ENCODE results near the gene HIC2. TPM values are rescaled to one million over a fixed set of nuclear protein-coding genes. Genes with fewer than 3 reads are reported as not detected.
"Not testable (repeated sequence)": the region's sequence is repeated elsewhere in the genome, so short reads cannot be mapped to it uniquely, and the experiment has no call there.

Gene HIC2, protein sequence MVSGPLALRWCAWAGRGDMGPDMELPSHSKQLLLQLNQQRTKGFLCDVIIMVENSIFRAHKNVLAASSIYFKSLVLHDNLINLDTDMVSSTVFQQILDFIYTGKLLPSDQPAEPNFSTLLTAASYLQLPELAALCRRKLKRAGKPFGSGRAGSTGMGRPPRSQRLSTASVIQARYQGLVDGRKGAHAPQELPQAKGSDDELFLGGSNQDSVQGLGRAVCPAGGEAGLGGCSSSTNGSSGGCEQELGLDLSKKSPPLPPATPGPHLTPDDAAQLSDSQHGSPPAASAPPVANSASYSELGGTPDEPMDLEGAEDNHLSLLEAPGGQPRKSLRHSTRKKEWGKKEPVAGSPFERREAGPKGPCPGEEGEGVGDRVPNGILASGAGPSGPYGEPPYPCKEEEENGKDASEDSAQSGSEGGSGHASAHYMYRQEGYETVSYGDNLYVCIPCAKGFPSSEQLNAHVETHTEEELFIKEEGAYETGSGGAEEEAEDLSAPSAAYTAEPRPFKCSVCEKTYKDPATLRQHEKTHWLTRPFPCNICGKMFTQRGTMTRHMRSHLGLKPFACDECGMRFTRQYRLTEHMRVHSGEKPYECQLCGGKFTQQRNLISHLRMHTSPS
- 10 to 100 TPM in 4 of 8 experiments, 1 to 10 TPM in 4; 3.3 to 43.1 (median 13.9) TPM for total RNA-seq

DNA sequence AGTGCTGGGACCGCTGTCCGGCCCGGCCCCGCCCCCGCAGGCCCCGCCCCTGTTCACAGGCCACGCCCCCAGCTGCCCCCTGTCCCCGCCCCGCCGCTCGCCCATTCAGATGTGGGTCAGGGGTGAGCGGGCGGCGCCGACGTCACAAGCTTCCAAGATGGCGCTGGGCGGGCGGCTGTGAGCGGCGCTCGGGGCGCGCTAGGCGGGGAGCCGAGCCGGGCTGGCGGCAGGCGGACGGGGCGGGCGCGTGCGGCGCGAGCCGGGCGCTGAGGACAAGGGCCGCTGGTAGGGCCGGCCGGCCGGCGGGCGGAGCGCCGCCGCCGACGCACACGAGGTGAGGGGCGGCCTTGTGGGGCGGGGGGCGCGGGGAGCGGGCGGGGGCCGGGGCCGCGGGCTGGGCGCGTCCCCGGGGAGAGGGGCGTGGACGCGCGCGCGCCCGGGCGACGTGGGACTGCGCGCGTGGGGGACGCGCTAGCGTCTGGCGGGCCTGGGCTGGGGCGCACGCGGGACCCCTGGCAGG, at the start of gene HIC2:
Gene HIC2, plus strand, starts transcription at position 145 of the 520 bp plus-strand sequence. CDS start 25,461 bp downstream, outside the sequence.
- H3K4me1 ChIP-seq (replicated peaks in 1 of 2); in situ Hi-C loops (cut with MboI; ENCODE audit: low pct_unique_long_range_greater_than_20kb in 2 of 9, low sequenced_read_pairs in 9 of 9, unreplicated experiment in 9 of 9): not testable (repeated sequence)
- peak within 1 kb of the TSS; percentile 40 to 68 (median 41) for H3K4me3 ChIP-seq
- peak within 1 kb of the TSS; percentile 80 to 83 for H3K27ac ChIP-seq
- WGBS, 10 experiments = no CpG with 5 or more reads among the region's 81 CpGs
- peak; percentile 69 to 88 (median 70) for ATAC-seq (replicated peaks in 6 of 8)

DNA sequence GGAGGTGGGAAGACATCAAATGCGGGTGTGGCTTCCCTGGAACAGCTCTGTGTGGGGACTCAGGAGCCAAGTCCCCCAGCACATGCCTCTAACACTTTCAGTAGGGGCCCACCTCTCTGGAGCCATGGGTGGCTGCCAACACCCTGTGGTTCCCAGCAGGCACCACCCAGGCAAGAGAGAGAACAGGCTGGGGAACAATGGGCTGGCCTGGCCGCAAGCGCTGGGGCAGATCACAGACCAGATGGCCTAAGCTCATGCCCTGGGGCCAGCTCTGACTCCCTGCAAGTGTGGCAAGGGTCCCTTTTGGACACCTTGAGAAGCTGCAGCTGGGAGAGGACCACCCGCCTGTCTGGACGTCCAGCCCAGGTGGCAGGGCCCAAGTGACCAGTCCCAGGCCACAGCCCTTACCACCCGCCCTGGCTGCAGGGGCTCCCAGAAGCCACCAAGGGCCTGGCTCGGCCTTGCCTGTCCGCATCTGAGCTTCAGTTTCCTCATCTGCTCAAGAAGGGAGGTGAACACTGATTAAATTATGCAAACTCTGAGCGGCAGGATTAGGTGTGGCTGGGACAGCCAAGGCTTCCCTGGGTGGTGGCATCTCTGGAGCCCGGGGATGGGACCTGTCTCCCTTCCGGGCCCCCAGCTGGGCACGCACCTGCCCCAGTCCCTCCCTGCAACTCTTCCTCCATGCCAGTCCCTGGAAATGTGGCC, 48.4 kb upstream of the HIC2 start:
- H3K4me1 ChIP-seq (replicated peaks in 1 of 2); in situ Hi-C loops (cut with MboI; ENCODE audit: low pct_unique_long_range_greater_than_20kb in 2 of 9, low sequenced_read_pairs in 9 of 9, unreplicated experiment in 9 of 9); H3K27ac ChIP-seq; H3K4me3 ChIP-seq: not testable (repeated sequence)
- no CpG with 5 or more reads among the region's 12 CpGs for WGBS, 10 experiments
- ATAC-seq (replicated peaks in 6 of 8) = peak in 3 of 8 experiments; percentile 82 to 90 (median 86)

GRCh38 chr22:21375880-21376279, 41.3 kb upstream of the HIC2 start:
- H3K4me3 ChIP-seq; H3K4me1 ChIP-seq (replicated peaks in 1 of 2); in situ Hi-C loops (cut with MboI; ENCODE audit: low pct_unique_long_range_greater_than_20kb in 2 of 9, low sequenced_read_pairs in 9 of 9, unreplicated experiment in 9 of 9); H3K27ac ChIP-seq; ATAC-seq (replicated peaks in 6 of 8): not testable (repeated sequence)
- WGBS, 10 experiments = no CpG with 5 or more reads among the region's 4 CpGs

- ATAC-seq (replicated peaks in 6 of 8) = peak; percentile 79 to 92 (median 84)
- whole genome bisulfite sequencing, 10 experiments = no CpG with 5 or more reads among the region's 91 CpGs
- in situ Hi-C loops (cut with MboI; ENCODE audit: low pct_unique_long_range_greater_than_20kb in 2 of 9, low sequenced_read_pairs in 9 of 9, unreplicated experiment in 9 of 9); H3K4me1 ChIP-seq (replicated peaks in 1 of 2); H3K4me3 ChIP-seq; H3K27ac ChIP-seq: not testable (repeated sequence)
Measured at GRCh38 chr22:21383701-21384467, 33.3 kb upstream of the HIC2 start, which contains the start of gene RIMBP3B. Gene RIMBP3B (plus strand): TSS chr22:21383751. CDS start chr22:21383859, 108 bp downstream.

DNA sequence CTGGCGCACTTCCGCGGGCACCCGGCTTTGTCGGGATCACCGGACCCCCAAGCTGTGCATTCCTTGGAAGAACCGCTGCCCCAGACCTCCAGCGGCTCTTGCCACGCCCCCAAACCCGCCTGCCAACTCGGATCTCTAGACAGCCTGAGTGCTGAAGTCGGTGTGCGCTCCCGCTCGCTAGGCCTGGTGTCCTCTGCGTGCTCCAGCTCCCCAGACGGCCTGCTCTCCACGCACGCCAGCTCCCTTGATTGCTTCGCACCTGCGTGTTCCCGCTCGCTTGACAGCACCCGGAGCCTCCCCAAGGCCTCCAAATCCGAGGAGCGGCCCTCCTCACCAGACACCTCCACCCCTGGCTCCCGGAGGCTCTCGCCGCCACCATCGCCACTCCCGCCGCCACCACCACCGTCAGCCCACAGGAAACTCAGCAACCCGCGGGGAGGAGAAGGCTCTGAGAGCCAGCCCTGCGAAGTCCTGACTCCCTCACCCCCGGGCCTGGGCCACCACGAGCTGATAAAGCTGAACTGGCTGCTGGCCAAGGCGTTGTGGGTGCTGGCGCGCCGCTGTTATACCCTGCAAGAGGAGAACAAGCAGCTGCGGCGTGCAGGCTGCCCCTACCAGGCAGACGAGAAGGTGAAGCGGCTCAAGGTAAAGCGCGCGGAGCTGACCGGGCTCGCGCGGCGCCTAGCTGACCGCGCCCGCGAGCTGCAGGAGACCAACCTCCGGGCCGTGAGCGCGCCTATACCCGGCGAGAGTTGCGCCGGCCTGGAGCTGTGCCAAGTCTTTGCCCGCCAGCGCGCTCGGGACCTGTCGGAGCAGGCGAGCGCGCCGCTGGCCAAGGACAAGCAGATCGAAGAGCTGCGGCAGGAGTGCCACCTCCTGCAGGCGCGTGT, 32.5 kb upstream of the HIC2 start:
- H3K4me3 ChIP-seq; in situ Hi-C loops (cut with MboI; ENCODE audit: low pct_unique_long_range_greater_than_20kb in 2 of 9, low sequenced_read_pairs in 9 of 9, unreplicated experiment in 9 of 9); H3K4me1 ChIP-seq (replicated peaks in 1 of 2); H3K27ac ChIP-seq: not testable (repeated sequence)
- WGBS, 10 experiments = no CpG with 5 or more reads among the region's 79 CpGs
- peak; percentile 15 to 62 (median 55) for ATAC-seq (replicated peaks in 6 of 8)

GRCh38 chr22:21389480-21389879, 27.7 kb upstream of the HIC2 start:
- WGBS, 10 experiments = no CpG with 5 or more reads among the region's 7 CpGs
- peak in 3 of 8 experiments; percentile 39 to 92 (median 70) for ATAC-seq (replicated peaks in 6 of 8)
- H3K4me1 ChIP-seq (replicated peaks in 1 of 2); in situ Hi-C loops (cut with MboI; ENCODE audit: low pct_unique_long_range_greater_than_20kb in 2 of 9, low sequenced_read_pairs in 9 of 9, unreplicated experiment in 9 of 9); H3K4me3 ChIP-seq; H3K27ac ChIP-seq: not testable (repeated sequence)

- H3K27ac ChIP-seq; H3K4me1 ChIP-seq (replicated peaks in 1 of 2); in situ Hi-C loops (cut with MboI; ENCODE audit: low pct_unique_long_range_greater_than_20kb in 2 of 9, low sequenced_read_pairs in 9 of 9, unreplicated experiment in 9 of 9); H3K4me3 ChIP-seq: not testable (repeated sequence)
- no CpG with 5 or more reads among the region's 9 CpGs for WGBS, 10 experiments
- peak in 5 of 8 experiments; percentile 9 to 53 (median 46) for ATAC-seq (replicated peaks in 6 of 8)
Measured at GRCh38 chr22:21390013-21390412, 27.2 kb upstream of the HIC2 start.

DNA sequence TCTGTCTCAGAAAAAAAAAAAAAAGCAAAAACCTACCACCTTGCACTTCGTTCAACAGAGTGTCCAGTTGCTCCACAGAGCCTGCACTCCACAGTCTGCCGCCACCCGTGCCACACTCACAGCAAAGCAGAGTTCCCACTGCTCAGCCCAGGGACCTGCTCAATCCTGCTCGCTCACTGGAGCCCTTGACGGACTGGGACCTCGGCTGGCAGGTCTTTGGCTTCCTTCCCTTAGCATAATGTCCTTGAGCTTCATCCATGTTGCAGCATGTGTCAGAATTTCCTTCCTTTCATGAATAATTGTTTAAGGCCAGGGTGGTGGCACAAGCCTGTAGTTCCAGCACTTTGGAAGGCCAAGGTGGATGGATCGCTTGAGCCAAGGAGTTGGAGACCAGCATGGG, 22.6 kb upstream of the HIC2 start:
- in situ Hi-C loops (cut with MboI; ENCODE audit: low pct_unique_long_range_greater_than_20kb in 2 of 9, low sequenced_read_pairs in 9 of 9, unreplicated experiment in 9 of 9); ATAC-seq (replicated peaks in 6 of 8): not testable (repeated sequence)
- no CpG with 5 or more reads among the region's 7 CpGs for WGBS, 10 experiments

DNA sequence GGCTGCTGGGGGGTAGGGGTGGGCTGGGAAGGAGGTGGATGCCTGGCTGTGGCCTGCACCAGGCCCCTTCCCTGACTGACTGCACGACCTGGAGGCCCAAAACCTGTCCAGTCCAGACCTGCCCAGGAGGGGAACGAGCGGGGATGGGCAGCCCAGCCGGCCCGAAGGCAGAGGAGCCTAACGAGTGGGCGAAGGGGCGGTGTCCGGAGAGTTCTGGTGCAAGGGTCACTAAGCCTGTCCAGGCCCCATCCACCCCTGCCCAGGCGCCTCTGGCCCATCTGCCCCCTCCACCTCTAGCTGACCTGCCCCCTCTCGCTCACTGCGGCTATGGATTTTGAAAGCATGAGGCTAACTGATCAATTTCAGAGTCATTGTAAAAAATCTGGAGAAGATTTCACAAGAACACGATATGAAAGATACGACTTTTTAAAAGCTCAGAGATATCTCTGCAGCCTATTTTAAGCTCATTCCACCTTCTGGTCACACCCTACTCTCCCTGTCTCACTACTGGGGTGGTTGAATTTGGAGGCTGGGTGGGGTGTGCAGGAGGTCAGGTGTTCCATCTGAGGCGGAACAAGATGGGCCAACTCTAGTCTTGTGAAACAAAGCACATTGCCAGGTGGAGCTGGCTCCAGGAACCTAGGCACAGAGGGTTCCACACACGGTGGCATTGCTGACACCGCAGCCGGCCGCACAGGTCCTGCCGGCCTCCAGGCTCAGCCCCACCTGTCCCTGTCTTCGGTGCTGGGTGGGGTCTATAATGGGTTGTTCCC, 15.8 kb upstream of the HIC2 start:
- ATAC-seq (replicated peaks in 6 of 8); in situ Hi-C loops (cut with MboI; ENCODE audit: low pct_unique_long_range_greater_than_20kb in 2 of 9, low sequenced_read_pairs in 9 of 9, unreplicated experiment in 9 of 9); H3K4me1 ChIP-seq (replicated peaks in 1 of 2); H3K4me3 ChIP-seq; H3K27ac ChIP-seq: not testable (repeated sequence)
- no CpG with 5 or more reads among the region's 21 CpGs for WGBS, 10 experiments

More for the DNA sequence above, 22.6 kb upstream of the HIC2 start:
- H3K27ac ChIP-seq; H3K4me1 ChIP-seq (replicated peaks in 1 of 2); H3K4me3 ChIP-seq: not testable (repeated sequence)

DNA sequence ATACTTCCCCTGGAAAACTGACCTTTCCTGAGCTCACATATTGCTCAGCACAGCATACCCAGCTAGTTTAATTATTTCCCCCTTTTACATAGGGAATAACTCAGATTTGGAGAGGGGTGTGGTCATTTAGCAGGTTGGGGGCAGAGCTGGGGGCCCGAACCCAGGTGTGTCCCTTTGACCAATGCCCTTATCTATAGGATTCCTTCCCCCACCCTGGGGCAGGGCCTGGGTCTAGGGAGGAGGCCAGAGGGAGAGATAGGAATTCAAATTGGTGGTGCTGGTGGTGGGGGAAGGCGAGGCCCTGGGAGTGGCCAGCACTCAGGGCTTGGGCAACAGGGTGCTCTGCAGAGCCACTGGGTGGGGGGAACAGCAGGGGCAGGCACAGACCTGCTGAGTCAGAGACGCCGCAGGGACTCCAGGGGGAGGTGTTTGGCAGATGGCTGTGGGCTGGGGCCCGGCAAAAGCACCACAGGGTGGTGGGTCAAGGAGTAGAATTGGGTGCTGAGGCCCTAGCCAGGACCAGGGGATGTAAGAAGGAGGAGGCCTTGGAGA, 14.3 kb upstream of the HIC2 start:
- H3K4me1 ChIP-seq (replicated peaks in 1 of 2); H3K27ac ChIP-seq; in situ Hi-C loops (cut with MboI; ENCODE audit: low pct_unique_long_range_greater_than_20kb in 2 of 9, low sequenced_read_pairs in 9 of 9, unreplicated experiment in 9 of 9); H3K4me3 ChIP-seq: not testable (repeated sequence)
- ATAC-seq (replicated peaks in 6 of 8) = peak; percentile 6 to 59 (median 41)
- WGBS, 10 experiments = no CpG with 5 or more reads among the region's 5 CpGs

DNA sequence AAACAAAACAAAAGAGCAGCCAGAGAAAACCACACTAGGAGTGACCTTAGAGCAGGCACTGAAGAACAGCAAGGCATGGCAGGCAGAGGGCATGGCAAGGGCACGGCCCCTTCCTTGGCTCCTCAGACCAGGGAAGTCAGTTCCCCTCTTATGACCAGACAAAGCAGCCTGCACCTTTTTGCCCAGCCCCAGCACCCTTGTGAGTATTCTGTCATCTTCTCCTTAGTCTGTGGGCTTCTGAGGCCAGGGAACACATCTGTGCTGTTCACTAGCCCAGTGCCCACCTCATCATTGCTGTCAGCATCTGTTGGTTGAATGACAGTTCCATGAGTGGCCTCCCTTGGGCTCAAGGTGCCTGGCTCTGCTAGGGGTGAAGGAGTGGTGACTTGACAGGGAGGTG, 10.0 kb upstream of the HIC2 start:
- ATAC-seq (replicated peaks in 6 of 8) = peak in 3 of 8 experiments; percentile 10 to 11 (median 10)
- WGBS, 10 experiments = no CpG with 5 or more reads among the region's 1 CpG
- H3K4me3 ChIP-seq; H3K4me1 ChIP-seq (replicated peaks in 1 of 2); H3K27ac ChIP-seq; in situ Hi-C loops (cut with MboI; ENCODE audit: low pct_unique_long_range_greater_than_20kb in 2 of 9, low sequenced_read_pairs in 9 of 9, unreplicated experiment in 9 of 9): not testable (repeated sequence)
